GM21515 (cell line): Measurements from ENCODE around the gene RNF144B.
"Not testable (repeated sequence)": the region's sequence is repeated elsewhere in the genome, so short reads cannot be mapped to it uniquely, and the experiment has no call there.

Experiments
- ATAC-seq: cut with Tn5 transposase; IDR thresholded peaks from one replicate; pipeline ENCODE4 v1.9.1; 2021; ENCODE audit not compliant: unreplicated experiment

The RNF144B gene

DNA sequence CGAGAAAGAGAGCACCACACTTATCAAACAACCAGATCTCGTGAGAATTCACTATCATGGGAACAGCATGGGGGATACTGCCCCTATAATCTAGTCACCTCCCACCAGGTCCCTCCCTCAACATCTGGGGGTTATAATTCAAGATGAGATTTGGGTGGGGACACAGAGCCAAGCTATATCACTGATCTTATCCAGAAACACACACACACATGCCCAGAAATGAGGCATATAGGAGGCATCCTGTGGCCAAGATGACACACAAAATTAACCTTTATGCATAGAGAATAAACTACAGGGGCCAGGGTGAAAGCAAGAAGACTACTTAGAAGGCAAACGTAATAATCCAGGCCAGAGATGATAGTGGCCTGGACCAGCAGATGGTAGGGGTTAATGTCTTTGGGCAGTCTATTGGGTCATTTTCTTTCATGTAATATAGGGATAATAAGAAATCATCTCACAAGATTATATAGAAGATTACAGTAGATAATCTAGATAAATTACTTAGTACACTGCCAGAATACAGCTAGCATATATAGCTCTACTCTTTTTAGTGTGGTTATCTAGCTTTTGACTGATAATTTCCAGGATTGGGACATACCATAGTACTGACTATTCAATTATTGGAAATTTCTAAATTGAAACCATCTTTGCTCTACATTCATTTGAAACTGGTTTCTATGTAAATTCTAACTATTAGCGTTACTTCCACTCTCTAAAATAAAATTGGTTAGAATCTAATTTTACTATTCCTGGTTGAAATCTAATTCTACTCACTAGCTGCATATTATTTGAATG is 20.0 kb downstream of the RNF144B start:
- no peak for ATAC-seq

DNA sequence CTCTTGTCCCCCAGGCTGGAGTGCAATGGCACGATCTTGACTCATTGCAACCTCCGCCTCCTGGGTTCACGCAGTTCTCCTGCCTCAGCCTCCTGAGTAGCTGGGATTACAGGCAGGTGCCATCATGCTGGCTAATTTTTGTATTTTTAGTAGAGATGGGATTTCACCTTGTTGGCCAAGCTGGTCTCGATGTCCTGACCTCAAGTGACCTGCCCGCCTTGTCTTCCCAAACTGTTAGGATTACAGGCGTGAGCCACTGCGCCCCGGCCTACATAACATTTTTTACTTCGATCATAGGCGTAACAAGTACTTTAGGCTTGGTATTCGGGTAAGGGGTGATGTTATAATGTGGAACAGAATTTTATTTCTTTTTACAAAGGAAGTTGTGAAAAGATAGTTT is 22.5 kb downstream of the RNF144B start:
- not testable (repeated sequence) for ATAC-seq

DNA sequence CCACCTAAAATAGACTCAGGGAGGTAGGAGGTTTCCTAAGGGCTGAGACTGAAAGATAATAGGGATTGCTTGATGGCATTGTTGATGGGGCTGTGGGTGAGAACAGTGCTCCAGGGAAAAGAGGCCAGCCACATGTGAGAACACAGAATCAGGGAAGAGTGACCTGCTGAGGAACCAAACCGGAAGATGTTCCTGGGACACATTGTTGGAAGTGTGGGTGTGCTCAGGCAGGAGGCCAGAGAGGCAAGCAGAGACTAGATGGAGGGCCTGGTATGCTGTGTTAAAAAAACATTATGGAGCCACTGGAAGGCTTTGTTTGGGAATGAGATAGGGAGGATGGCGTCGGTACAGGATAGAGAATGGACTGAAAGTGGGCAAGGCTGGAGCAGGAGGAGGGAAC is 23.3 kb downstream of the RNF144B start:
- ATAC-seq, result no peak

DNA sequence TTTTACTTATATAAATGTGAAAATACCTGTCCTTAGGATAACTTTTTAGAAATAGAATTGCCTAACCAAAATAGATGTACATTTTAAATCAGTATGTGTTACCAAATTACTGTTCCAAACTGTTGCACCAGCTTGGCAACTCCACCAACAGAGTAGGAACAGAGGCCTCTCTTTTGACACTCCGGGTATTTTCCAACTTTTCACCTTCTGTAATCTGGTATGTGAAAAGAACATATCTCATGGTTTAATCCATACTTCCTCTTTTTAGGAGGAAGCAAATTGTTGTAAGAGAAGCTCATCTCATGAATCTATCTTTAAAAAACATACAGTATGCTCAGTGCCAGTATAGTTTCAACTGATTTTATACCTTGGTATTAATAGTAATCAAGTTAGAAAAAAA is 24.9 kb downstream of the RNF144B start:
- no peak for ATAC-seq

DNA sequence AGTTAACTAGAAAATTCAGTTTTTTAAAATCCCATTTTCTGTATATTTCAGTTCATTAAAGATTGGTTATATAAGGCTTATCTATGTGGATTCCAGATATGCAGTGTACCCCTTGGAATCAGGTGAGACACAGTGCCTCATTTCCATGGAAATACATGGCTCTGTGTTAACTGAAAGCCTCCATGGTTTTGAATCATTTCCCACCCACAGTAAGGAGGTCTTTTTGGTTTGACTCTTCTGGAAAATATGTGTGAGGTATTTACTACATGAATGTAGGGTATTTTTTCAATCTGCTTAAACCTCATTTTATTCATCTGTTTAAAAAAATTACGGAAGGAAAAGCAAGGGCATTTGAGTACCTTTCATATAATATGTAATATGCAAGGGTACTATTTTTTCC is 25.5 kb downstream of the RNF144B start:
- ATAC-seq, result no peak

DNA sequence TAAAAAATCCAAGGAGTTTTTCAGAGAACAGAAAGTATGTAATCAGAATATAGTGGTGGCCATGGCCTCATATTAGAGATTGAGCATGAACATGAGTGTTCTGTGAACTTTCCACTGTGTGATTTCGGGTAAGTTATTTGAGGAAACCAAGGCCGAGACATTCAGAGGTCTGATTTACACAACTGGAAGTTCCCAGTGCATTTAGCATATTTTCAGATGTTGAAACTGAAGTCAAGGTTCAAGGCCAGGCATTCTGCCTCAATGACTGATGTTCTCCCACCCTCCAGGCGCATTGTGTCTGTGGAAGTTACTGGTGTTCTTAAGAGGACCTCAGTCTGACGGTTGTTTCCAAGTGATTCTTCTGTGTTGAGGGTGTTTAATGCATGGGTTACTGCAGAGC is 26.2 kb downstream of the RNF144B start:
- ATAC-seq, result no peak

DNA sequence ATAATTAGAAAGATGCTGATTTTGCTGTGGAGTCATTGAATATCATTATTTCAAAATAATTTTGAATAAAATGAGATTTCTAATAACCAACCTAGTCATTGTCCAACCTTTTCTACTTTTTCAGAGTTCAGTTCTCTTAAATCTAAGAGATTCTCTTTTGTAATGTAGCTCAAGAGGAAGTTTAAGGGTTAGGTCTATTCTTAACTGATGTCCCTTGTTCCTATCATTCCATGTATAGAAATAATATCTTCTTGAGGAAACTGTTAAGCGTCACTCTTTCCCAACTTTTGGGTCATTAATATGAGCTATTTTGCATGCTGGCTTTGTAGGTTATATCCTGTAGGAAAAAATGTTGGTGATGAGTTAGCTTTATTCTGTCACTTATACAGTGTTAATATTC is 27.0 kb downstream of the RNF144B start:
- no peak for ATAC-seq

DNA sequence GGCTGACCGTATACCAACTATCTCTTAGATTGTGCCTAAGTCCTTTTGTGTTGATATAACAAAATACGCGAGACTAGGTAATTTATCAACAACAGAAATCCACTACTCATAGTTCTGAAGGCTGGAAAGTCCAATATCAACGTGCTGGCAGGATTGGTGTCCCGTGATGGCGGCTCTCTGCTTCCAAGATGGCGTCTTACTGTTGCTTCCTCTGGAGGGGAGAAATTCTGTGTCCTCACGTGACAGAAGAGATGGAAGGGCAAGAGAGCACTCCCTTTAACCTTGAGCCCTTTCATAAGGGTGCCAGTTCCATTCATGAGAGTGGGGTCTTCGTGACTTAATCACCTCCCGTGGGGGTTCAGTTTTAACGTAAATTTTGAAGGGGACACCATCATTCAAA is 28.1 kb downstream of the RNF144B start:
- ATAC-seq, result no peak

DNA sequence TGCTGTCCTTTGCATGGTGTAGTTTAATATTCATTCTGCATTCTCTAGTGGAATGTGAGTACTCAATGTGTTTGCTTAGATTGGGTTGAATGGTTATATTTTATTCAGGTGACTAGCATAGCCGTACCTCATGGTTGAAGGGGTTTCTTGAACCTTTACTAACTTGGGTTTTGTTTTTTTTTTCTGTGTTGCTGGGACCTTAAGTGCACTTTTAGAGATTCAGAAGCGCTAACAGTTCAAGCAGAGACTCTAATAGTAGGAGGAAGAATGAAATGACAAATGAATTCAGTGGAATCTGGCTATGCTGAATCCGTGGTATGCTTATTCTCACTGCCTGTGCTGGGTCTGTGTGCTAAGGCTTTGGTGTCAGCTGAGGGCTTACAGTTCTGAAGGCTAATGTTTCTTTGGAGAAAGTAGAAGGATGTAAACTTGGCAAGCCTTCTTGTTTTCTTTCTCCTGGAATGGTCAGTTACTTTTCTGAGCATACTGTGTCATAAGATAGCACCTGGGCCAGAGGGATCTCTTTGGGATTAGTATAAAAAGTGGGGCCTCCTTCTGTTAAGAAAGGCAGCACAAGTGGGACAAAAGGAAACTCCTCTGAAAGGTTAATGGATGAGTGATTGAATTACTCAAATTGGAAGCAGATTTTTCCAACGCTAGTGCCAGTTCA is 28.7 kb downstream of the RNF144B start:
- ATAC-seq, result no peak

DNA sequence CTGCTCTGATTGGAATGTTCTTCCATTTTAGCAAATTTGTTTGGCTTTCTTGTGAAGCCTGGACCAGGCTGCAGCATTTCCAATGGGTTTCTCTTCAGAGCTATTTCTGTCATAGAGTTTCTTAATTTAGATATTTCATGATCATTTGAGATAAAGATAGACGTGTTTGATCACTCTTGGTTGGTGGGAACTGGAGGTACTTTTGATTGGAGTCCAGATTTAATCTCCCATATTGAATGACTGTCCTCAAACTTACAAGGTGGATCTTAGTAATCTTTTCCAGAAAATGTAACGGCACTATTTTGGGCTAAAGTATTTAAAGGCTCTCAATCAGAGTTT is 29.2 kb downstream of the RNF144B start:
- ATAC-seq, result no peak

DNA sequence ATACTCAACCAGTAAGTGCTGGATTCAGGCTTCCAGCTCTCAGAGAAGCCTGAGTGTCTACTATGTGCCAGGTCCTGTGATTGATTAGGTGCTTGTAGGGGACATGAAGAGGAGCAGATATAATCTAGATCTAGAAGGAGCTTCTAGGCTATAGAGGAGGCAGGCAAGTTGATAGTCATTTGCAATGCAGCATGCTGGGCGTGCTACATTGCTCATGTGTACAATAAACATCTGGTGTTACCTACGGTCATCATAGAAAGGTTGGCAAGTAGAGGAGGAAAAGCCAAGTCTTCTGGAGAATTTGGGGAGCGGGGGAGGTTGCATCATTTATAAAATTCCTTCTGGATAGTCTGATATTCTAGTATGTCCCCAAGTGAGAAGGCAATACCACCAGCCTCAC is 33.2 kb downstream of the RNF144B start:
- ATAC-seq, result no peak

DNA sequence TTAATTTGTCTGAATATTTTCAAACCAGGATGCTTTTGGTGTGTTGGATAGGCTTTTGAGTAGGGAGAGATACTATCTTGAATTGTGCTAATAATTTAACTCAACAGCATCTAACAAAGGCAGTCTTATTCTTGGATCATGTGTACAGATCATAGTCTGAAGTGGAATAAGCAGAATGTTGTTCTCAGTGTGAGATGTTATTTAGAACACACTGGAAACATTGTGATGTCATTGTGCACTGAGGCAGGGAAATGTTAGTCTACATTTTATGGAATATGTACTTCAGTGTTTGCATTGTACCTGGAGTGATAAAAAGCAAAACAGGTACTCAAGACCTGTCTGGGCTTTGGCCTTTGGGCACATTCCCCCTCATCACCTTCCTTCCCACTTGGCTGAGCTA is 35.0 kb downstream of the RNF144B start:
- no peak for ATAC-seq

DNA sequence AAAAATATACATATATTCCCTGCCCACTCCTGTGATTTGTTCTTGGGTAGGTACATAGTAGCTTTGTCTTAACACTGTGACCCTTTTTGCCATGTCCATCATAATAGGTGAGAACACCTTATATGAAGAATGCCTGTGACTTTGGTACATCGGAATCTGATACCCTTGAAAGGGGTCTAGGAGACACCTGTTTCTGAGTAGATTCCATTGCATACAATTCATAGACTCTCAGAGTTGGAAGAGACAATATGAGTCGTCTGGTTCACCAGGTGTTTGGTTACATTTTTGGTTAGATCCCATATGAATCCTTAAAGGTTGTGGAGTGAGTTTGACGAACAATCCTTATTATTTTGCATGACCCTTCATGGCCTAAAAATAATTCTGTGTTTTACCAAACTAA is 36.3 kb downstream of the RNF144B start:
- ATAC-seq, result no peak

DNA sequence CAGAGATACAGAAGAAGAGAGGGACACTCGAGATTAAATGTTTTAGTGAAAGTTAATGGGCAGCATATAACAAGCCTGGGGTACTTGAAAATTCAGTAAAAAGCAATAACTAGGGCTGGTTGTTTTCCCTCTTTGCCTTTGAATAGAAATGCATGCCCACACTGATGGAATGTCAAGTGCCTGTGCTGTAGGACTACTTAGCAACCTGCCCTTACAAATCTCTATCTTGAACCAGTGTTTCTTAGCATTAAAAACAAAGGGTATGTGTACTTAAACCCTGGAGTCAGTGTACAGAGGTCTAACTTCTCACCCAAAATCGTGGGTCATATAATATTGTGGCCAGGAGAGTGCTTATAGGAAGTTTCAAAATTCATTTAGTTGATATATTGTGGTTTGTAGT is 37.1 kb downstream of the RNF144B start:
- no peak for ATAC-seq

DNA sequence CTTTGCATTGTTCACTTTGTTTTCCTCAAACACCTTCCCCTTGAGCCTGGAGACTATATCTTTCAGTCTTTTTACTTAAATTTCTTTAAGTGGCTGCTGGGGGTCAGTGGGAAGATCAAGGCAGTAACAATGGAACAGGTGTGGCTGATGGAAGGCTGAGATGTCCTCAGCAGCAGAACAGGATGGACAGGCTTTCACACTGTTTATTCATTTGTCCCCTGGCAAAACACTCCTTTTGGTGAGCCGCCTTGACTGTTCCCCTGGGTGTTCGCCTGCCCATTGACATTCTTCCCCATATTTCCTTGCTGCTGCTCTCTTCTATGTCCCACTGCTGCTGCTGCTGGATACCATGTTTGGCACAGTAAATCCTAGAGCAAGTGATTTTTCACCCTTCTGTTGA is 38.1 kb downstream of the RNF144B start:
- ATAC-seq, result no peak

DNA sequence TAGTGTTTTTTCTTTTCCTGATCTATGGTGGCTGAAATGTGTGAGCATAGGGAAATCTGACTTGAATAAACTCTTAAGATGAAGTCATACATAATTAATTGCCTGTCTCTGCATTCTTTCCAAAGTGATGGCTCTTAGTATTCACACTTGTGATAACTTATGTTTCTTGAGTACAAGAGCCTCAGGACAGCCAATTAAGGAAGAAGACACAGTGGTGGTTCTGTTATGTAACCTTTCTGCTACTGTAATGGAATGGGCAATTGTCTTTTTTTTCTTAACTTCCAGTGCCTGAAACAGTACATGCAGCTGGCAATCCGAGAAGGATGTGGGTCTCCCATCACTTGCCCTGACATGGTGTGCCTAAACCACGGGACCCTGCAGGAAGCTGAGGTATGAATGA is 40.1 kb downstream of the RNF144B start:
- ATAC-seq, result no peak

DNA sequence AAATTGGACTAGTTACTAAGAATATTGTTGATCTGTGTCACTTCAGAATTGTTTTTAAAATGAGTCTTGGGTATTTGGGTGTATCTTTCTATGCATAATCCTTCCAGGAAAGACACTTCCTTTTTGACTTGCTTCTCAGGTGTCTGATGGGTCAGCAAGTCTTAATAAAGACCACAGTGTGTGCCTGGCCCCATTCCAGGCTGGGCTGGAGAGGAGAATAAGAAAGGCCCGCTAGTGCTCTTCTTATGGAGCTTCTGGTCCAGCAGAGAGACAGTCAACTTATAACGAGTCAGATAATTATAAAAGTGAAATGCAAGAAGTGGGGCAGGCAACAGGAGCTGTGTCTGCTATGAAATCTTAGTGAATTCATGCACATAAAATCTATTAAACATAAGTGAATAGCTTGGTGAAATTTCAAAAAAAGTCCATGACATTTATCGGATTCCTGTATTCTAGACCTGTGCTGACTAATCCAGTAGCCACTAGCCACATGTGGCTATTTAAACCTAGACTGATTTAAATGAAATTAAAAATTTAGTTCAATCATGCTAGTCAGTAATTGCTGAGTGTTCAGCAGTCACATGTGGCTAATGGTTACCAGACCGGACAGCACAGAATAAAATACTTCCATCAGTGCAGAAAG is 42.6 kb downstream of the RNF144B start:
- no peak for ATAC-seq

DNA sequence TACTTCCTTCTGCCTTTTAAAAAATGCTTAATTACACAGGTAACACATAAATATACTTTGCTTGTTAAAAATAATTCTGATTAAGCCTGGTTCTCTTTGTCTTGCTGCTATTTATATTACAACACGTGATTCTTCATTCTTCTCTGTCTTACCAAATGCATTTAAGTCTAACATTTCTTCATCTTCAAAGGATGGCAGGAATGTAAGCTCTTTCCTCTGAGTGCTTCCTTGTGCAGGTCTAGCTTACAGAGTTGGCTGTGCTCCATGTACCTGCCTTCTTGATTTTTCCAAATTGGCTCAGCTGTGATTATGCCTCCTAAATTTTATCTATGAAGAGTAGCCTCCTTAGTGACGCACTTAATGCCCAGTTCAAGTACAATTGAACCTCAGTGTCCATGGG is 44.4 kb downstream of the RNF144B start:
- no peak for ATAC-seq

DNA sequence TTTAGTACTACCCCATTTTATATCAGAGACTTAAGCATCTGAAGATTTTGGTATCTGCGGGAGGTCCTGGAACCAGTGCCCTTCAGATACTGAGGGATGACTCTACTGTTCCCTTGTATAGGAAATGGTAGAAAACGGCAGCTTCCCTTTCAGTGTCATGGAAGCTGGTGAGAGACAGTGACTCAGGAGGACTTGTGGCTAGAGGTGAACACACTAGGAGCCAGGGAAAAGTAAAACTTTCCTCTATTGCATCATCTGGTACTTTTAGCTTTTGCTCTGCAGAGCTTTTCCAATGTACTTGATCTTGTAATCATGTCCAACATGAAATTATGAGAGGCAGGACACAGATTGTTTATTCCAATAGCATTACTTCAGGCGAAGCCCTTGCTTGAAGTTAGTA is 45.0 kb downstream of the RNF144B start:
- ATAC-seq, result no peak

DNA sequence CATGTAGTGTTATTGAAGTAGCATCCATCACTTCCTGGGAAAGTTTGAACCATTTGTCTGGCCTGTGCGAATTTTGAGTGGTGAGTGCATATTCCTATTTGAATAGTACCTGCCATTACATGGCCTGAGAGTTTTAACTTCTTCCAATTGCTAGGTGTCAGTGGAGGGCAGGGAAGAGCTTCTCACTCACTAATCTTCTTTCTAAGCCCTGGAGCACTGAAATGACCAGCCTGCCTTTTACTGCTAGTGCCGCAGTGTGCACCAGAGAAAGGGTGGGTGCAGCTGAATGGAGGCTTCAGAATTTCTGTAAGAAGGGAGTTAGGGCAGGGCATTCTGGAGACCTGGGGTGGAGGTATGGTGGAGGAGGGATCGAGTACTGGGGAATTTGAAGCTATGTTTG is 45.5 kb downstream of the RNF144B start:
- ATAC-seq, result no peak

DNA sequence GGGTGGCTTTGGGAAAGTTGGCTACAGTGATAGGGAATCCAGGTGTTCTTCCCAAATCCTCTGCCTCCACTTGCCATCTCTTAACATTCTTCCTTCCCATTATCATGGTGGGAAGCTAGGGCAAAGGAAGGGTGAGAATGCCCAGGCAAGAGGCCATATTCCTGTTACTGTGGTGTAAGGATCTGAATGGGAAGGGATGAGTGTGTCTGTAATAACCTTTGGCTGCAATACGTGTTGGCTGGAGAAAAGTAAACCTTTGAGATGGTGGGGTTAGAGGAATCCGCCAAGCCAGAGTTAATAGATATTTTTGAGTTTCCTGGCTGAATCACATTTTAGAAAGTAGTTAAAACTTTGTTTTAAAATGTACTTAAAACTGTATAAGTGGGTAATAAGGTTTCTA is 45.9 kb downstream of the RNF144B start:
- no peak for ATAC-seq

DNA sequence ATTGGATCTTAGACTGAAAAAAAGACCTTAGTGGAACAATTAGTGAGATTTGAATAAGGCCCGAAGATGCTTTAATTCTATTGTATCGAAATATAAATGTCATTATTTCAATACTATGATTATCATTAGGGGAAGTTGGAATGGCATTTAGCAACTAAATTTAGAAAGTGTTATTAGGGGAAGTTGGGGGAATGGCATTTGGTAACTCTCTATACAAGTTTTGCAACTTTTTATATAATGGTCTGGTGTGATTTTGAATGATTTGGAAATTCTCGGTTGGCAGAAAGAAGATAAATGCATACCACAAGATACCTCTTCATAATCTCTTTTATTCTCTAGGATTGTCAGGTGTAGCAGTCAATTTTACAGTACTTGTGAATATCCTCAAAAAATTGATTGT is 49.2 kb downstream of the RNF144B start:
- no peak for ATAC-seq
